Esophagus squamous epithelium (tissue), 4 donors: Measurements from ENCODE around the gene SRR.

Source experiments
- CTCF ChIP-seq, 6 experiments: fragments of 450-650 bp in 4 of 6; fragments of 200-600 bp in 2 of 6; sonication (generic) in 2 of 6; IDR thresholded peaks; one replicate each; pipeline ENCODE4 v1.5.1; 2016 to 2019; ENCODE audit warnings: antibody characterized with exemption in 6 of 6, mild to moderate bottlenecking in 4 of 6, moderate library complexity in 4 of 6
- POLR2A ChIP-seq, 4 donors: fragments of 450-650 bp; IDR thresholded peaks; one replicate each; pipeline ENCODE4 v1.6.1; 2017; ENCODE audit warnings: antibody characterized with exemption in 4 of 4, mild to moderate bottlenecking in 4 of 4, moderate library complexity in 3 of 4

GRCh38 chr17:2365132-2365531 is 61.4 kb downstream of the SRR start:
- TF ChIP-seq CTCF (IDR thresholded peaks at IDR 0.05), result no peak
- TF ChIP-seq POLR2A (IDR thresholded peaks at IDR 0.05), result no peak
